Measurements from ENCODE around the gene SPTLC2.

- TF ChIP-seq, protein P1, sequence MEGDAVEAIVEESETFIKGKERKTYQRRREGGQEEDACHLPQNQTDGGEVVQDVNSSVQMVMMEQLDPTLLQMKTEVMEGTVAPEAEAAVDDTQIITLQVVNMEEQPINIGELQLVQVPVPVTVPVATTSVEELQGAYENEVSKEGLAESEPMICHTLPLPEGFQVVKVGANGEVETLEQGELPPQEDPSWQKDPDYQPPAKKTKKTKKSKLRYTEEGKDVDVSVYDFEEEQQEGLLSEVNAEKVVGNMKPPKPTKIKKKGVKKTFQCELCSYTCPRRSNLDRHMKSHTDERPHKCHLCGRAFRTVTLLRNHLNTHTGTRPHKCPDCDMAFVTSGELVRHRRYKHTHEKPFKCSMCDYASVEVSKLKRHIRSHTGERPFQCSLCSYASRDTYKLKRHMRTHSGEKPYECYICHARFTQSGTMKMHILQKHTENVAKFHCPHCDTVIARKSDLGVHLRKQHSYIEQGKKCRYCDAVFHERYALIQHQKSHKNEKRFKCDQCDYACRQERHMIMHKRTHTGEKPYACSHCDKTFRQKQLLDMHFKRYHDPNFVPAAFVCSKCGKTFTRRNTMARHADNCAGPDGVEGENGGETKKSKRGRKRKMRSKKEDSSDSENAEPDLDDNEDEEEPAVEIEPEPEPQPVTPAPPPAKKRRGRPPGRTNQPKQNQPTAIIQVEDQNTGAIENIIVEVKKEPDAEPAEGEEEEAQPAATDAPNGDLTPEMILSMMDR (IDR thresholded peaks at IDR 0.05): no peak
- TF ChIP-seq POLR2A (IDR thresholded peaks at IDR 0.05): no peak
Observed at GRCh38 chr14:77561881-77562280, 54.6 kb downstream of the SPTLC2 start.

All from ovary (tissue), 3 donors.